H1 (cell line): Measurements from ENCODE around the gene LRBA. TPM values are rescaled to one million over a fixed set of nuclear protein-coding genes. Genes with fewer than 3 reads are reported as not detected.

Experiments
- CTCF ChIA-PET: fragments of 300-600 bp; sonication (Branson Sonifier 250); formaldehyde crosslinking; loops from one replicate; lab custom pipeline; 2021; ENCODE audit not compliant: partially characterized antibody; lab: Charles Lee
- POLR2A ChIA-PET: fragments of 300-600 bp; sonication (Branson Sonifier 250); formaldehyde crosslinking; loops from one replicate; lab custom pipeline; 2021; ENCODE audit warnings: inconsistent platforms; ENCODE audit not compliant: partially characterized antibody; lab: Charles Lee
- DNase-seq, 2 experiments: peaks; one replicate each; pipeline versions ENCODE4 v3.0.0 to v3.0.0-alpha.2; 2010 to 2022; ENCODE audit warnings: low spot score in 2 of 2, low read depth in 1 of 2, mixed read lengths in 1 of 2
- FAIRE-seq: peaks from 2 replicates; lab custom pipeline; 2011; peaks lifted over from hg19 to GRCh38; lab: Jason Lieb, UNC
- H2AFZ ChIP-seq: 2 replicates; pipeline ENCODE4 v1.8.1; 2012; ENCODE audit warnings: low read length, inconsistent platforms
- H2AK5ac ChIP-seq: 2 replicates; pipeline ENCODE4 v1.6.1; 2013; ENCODE audit warnings: low read depth, low read length
- H2BK120ac ChIP-seq: replicated peaks from 2 replicates; pipeline ENCODE3; 2013; ENCODE audit warnings: low read depth, low read length, inconsistent platforms
- H2BK12ac ChIP-seq: 2 replicates; pipeline ENCODE4 v1.6.1; 2013; ENCODE audit warnings: low read depth, low read length
- H2BK15ac ChIP-seq: 2 replicates; pipeline ENCODE4 v1.6.1; 2013; ENCODE audit warnings: low read length
- H2BK20ac ChIP-seq: 2 replicates; pipeline ENCODE4 v1.6.1; 2013; ENCODE audit warnings: low read length
- H2BK5ac ChIP-seq: 2 replicates; pipeline ENCODE4 v1.6.1; 2013; ENCODE audit warnings: low read depth, low read length
- H3K14ac ChIP-seq: 2 replicates; pipeline ENCODE4 v1.6.1; 2013; ENCODE audit warnings: inconsistent platforms; ENCODE audit not compliant: insufficient read length
- H3K18ac ChIP-seq: 2 replicates; pipeline ENCODE4 v1.6.1; 2013; ENCODE audit warnings: low read length; ENCODE audit errors: extremely low read depth
- H3K23ac ChIP-seq: 2 replicates; pipeline ENCODE4 v1.6.1; 2013; ENCODE audit warnings: inconsistent platforms; ENCODE audit not compliant: insufficient read length
- H3K23me2 ChIP-seq: 2 replicates; pipeline ENCODE4 v1.6.1; 2013; ENCODE audit warnings: low read depth, low read length
- H3K27ac ChIP-seq: 2 replicates; pipeline ENCODE4 v1.6.1; 2011; ENCODE audit warnings: low read depth, low read length, inconsistent platforms
- H3K27me3 ChIP-seq, 4 experiments: replicated peaks in 1 of 4; 1 replicate in 1 of 4; 2 replicates in 3 of 4; pipeline versions ENCODE4 v1.6.1 to v1.8.1; 2011 to 2013; ENCODE audit warnings: low read length in 3 of 4, mild to moderate bottlenecking in 3 of 4, inconsistent platforms in 2 of 4, mixed read lengths in 2 of 4, moderate library complexity in 1 of 4; ENCODE audit not compliant: control insufficient read depth in 3 of 4, insufficient read depth in 3 of 4; ENCODE audit errors: extremely low read depth in 1 of 4
- H3K36me3 ChIP-seq, 4 experiments: 2 replicates each; pipeline versions ENCODE4 v1.6.1 to v1.8.1; 2011 to 2013; ENCODE audit warnings: mild to moderate bottlenecking in 4 of 4, low read length in 3 of 4, moderate library complexity in 2 of 4, control low read depth in 1 of 4, inconsistent platforms in 1 of 4; ENCODE audit not compliant: insufficient read depth in 4 of 4, control insufficient read depth in 2 of 4
- H3K4ac ChIP-seq: replicated peaks from 2 replicates; pipeline ENCODE3; 2013; ENCODE audit warnings: low read length, low read depth, mixed read lengths, inconsistent platforms; ENCODE audit not compliant: insufficient read length
- H3K4me1 ChIP-seq, 4 experiments: replicated peaks in 1 of 4; 1 replicate in 1 of 4; 2 replicates in 3 of 4; pipeline versions ENCODE4 v1.6.1 to v1.8.1; 2011 to 2013; ENCODE audit warnings: low read length in 3 of 4, inconsistent platforms in 2 of 4, mixed read lengths in 1 of 4; ENCODE audit not compliant: insufficient read depth in 4 of 4, control insufficient read depth in 3 of 4
- H3K4me2 ChIP-seq, 2 experiments: 2 replicates each; pipeline versions ENCODE4 v1.6.1 to v1.8.1; 2011 to 2013; ENCODE audit warnings: low read depth in 2 of 2, low read length in 2 of 2, control low read depth in 1 of 2, inconsistent platforms in 1 of 2, mild to moderate bottlenecking in 1 of 2; ENCODE audit not compliant: insufficient read depth in 1 of 2
- H3K4me3 ChIP-seq, 4 experiments: fragments of 200-600, 300-600 bp in 1 of 4; sonication (generic), shearing (Covaris generic), sonication (Bioruptor Twin) in 1 of 4; 2 replicates each; pipeline versions ENCODE4 v1.5.1 to v1.8.1; 2011 to 2016; ENCODE audit warnings: low read length in 4 of 4, low read depth in 3 of 4, control low read depth in 2 of 4, inconsistent platforms in 2 of 4, mild to moderate bottlenecking in 2 of 4, mixed read lengths in 1 of 4, moderate library complexity in 1 of 4; ENCODE audit not compliant: insufficient read depth in 2 of 4; ENCODE audit errors: extremely low read depth in 1 of 4
- H3K56ac ChIP-seq: replicated peaks from 2 replicates; pipeline ENCODE3; 2013; ENCODE audit warnings: low read depth, mild to moderate bottlenecking, mixed read lengths, low read length, inconsistent platforms; ENCODE audit not compliant: insufficient read length
- H3K79me1 ChIP-seq: 2 replicates; pipeline ENCODE4 v1.6.1; 2013; ENCODE audit warnings: low read depth, low read length, control low read depth
- H3K79me2 ChIP-seq, 2 experiments: 2 replicates each; pipeline versions ENCODE4 v1.6.1 to v1.8.1; 2012 to 2013; ENCODE audit warnings: low read length in 2 of 2, mild to moderate bottlenecking in 2 of 2, inconsistent platforms in 1 of 2; ENCODE audit not compliant: insufficient read depth in 2 of 2, control insufficient read depth in 1 of 2
- H3K9ac ChIP-seq, 4 experiments: replicated peaks in 1 of 4; 1 replicate in 1 of 4; 2 replicates in 3 of 4; pipeline versions ENCODE4 v1.6.1 to v1.8.1; 2011 to 2013; ENCODE audit warnings: low read depth in 3 of 4, low read length in 3 of 4, control low read depth in 2 of 4, mild to moderate bottlenecking in 2 of 4, moderate library complexity in 2 of 4, inconsistent platforms in 1 of 4; ENCODE audit errors: extremely low read depth in 1 of 4
- H3K9me3 ChIP-seq, 2 experiments: 2 replicates each; pipeline versions ENCODE4 v1.6.1 to v1.8.1; 2012 to 2013; ENCODE audit warnings: mild to moderate bottlenecking in 2 of 2, moderate library complexity in 2 of 2, control low read depth in 1 of 2, inconsistent platforms in 1 of 2, low read depth in 1 of 2, low read length in 1 of 2, mixed read lengths in 1 of 2; ENCODE audit not compliant: insufficient read depth in 2 of 2
- H4K20me1 ChIP-seq, 2 experiments: replicated peaks in 1 of 2; 2 replicates each; pipeline versions ENCODE3 to v1.8.1; 2011 to 2013; ENCODE audit warnings: inconsistent platforms in 2 of 2, low read length in 2 of 2, mild to moderate bottlenecking in 1 of 2; ENCODE audit not compliant: insufficient read depth in 2 of 2, control insufficient read depth in 1 of 2
- H4K5ac ChIP-seq: 2 replicates; pipeline ENCODE4 v1.6.1; 2013; ENCODE audit warnings: low read length, low read depth, mixed read lengths, inconsistent platforms; ENCODE audit not compliant: insufficient read length
- H4K8ac ChIP-seq: 2 replicates; pipeline ENCODE4 v1.8.0; 2013; ENCODE audit warnings: mild to moderate bottlenecking, moderate library complexity, low read length, inconsistent platforms; ENCODE audit not compliant: insufficient read depth; ENCODE audit errors: extremely low read depth
- H4K91ac ChIP-seq: replicated peaks from 2 replicates; pipeline ENCODE3; 2013; ENCODE audit warnings: low read length, mixed read lengths, inconsistent platforms; ENCODE audit not compliant: insufficient read length
- EP300 ChIP-seq, 2 experiments: IDR thresholded peaks; 1 replicate in 1 of 2; 2 replicates in 1 of 2; pipeline ENCODE4 v1.6.1; 2011 to 2012; ENCODE audit warnings: low read depth in 2 of 2, low read length in 2 of 2, mild to moderate bottlenecking in 2 of 2, borderline replicate concordance in 1 of 2, inconsistent platforms in 1 of 2, moderate library complexity in 1 of 2
- EZH2 ChIP-seq: fragments of 200-600 bp; sonication (generic); IDR thresholded peaks from 2 replicates; pipeline ENCODE4 v1.7.1; 2012; ENCODE audit warnings: low read depth, mild to moderate bottlenecking, moderate library complexity, low read length, inconsistent platforms; ENCODE audit not compliant: severe bottlenecking
- JUN ChIP-seq: IDR thresholded peaks from 2 replicates; pipeline ENCODE4 v1.6.1; 2011; ENCODE audit warnings: low read depth, mild to moderate bottlenecking, improper control_type of control experiment, low read length
- KDM1A ChIP-seq: fragments of 200-600, 300-600 bp; sonication (generic); IDR thresholded peaks from 2 replicates; pipeline ENCODE4 v1.7.1; 2016; ENCODE audit warnings: mild to moderate bottlenecking, low read length, borderline replicate concordance
- NANOG ChIP-seq: IDR thresholded peaks from 2 replicates; pipeline ENCODE4 v1.6.1; 2011; ENCODE audit warnings: low read length, low read depth, mild to moderate bottlenecking, inconsistent platforms; ENCODE audit not compliant: insufficient read depth, poor library complexity, severe bottlenecking
- NRF1 ChIP-seq: IDR thresholded peaks from 2 replicates; pipeline ENCODE4 v1.6.1; 2011; ENCODE audit warnings: mild to moderate bottlenecking, low read depth, low read length, improper control_type of control experiment
- PHF8 ChIP-seq: fragments of 200-600 bp; sonication (generic); conservative IDR thresholded peaks from 2 replicates; pipeline ENCODE4 v1.7.1; 2012; ENCODE audit warnings: low read depth, mild to moderate bottlenecking, inconsistent platforms, low read length, moderate library complexity
- RFX5 ChIP-seq: IDR thresholded peaks from 2 replicates; pipeline ENCODE4 v1.6.1; 2011; ENCODE audit warnings: low read depth, low read length, improper control_type of control experiment, borderline replicate concordance
- SP4 ChIP-seq: IDR thresholded peaks from 2 replicates; pipeline ENCODE4 v1.6.1; 2012; ENCODE audit warnings: low read length, inconsistent platforms
- TAF7 ChIP-seq: optimal IDR thresholded peaks from 2 replicates; pipeline ENCODE3; 2011; ENCODE audit warnings: low read depth, mild to moderate bottlenecking, inconsistent platforms, low read length, moderate library complexity, borderline replicate concordance
- TCF12 ChIP-seq: IDR thresholded peaks from 2 replicates; pipeline ENCODE4 v1.6.1; 2011; ENCODE audit warnings: low read depth, mild to moderate bottlenecking, low read length
- WGBS, 2 experiments: shearing (Covaris generic) in 1 of 2; methylation state at CpG; one replicate each; pipeline versions ENCODE4 v1.1.6 to v1.1.7; 2013 to 2015; ENCODE audit warnings: low lambda C conversion rate in 2 of 2, mixed read lengths in 2 of 2, inconsistent platforms in 1 of 2, low coverage in 1 of 2, missing lambda C conversion rate in 1 of 2; ENCODE audit not compliant: insufficient replicate concordance in 2 of 2, insufficient coverage in 1 of 2, insufficient read length in 1 of 2; ENCODE audit errors: extremely low coverage in 1 of 2, missing lambda C conversion rate in 1 of 2; 5-methylcytosine and 5-hydroxymethylcytosine counted together
- polyA plus RNA-seq, 7 experiments: library from polyadenylated mRNA; depleted of rRNA in 3 of 7; stranded (reverse) in 5 of 7; unstranded in 2 of 7; fragments of >200 nt in 5 of 7; fragments of 200-250 nt in 2 of 7; gene quantifications; 1 replicate in 5 of 7; 2 replicates in 1 of 7; 4 replicates in 1 of 7; pipeline versions ENCODE4 v1.2.1 to v1.2.3, GENCODE V29; 2011 to 2013; ENCODE audit warnings: missing spikeins in 2 of 7, mixed read lengths in 2 of 7
- total RNA-seq: library from RNA; stranded (reverse); fragmentation: NEBNext Ultra II Directional; extraction: Animal tissue kit (Norgen Biotek cat#: 25700); gene quantifications from 2 replicates; pipeline ENCODE4 v1.2.1, GENCODE V29; 2021
- TF ChIP-seq, protein P1 (sequence below): IDR thresholded peaks from 2 replicates; pipeline ENCODE4 v1.6.1; 2012; ENCODE audit warnings: inconsistent platforms
- TF ChIP-seq, protein P2 (sequence below): IDR thresholded peaks from 2 replicates; pipeline ENCODE4 v1.6.1; 2011; ENCODE audit warnings: low read depth, mild to moderate bottlenecking, low read length; ENCODE audit not compliant: insufficient read depth

LRBA gene
- total and polyA plus RNA-seq, 2 of the 8 experiments (the other 6 are each of a cell fraction or from before 2014, with no cell fraction given), result 54.6 to 83.2 TPM

DNA sequence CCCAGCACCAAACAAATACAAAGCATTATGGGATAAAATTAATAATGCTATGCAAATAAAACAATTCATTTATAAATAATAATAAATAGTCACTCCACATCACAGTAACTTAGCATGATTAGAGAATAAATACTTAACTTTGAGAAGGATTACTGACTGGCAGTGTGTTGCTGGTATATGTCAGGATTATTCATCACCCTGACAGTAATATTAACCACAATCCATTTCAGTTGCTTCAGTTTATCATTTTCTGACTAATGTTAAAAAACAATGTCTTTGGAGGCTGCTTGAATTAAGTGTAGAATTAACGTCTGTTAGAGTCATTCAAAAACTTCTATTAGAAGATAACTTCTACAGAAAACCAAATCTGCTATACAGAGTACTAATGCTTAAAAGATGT is 557.3 kb downstream of the LRBA start:
- DNase-seq (no peak), FAIRE-seq (no peak)
- ChIA-PET POLR2A (no interaction called here), CTCF (interaction anchor here (0.6 kb wide), 1 partner anchor 41 kb away, joined by 3 read pairs; no protein-coding TSS in a partner anchor)
- H3K4ac ChIP-seq, result no peak overlapping the region
- H2BK120ac ChIP-seq, result no peak overlapping the region
- WGBS, 2 experiments, result 83% methylated on average over 1 of the region's 1 CpG; no CpG with 5 or more reads in 1 of the 2 experiments
- H3K27me3 ChIP-seq, result no peaks in the 10 kb centered on the region
- H3K79me1 ChIP-seq, result no peaks in the 10 kb centered on the region
- H3K4me3 ChIP-seq, result no peak overlapping the region
- no peak overlapping the region for H2BK12ac ChIP-seq
- H2BK15ac ChIP-seq, result no peak overlapping the region
- H3K23me2 ChIP-seq, result no peaks in the 10 kb centered on the region
- H3K79me2 ChIP-seq, result no peaks in the 10 kb centered on the region
- H3K18ac ChIP-seq, result no peak overlapping the region
- no peak overlapping the region for H3K9ac ChIP-seq
- H3K9me3 ChIP-seq, result no peaks in the 10 kb centered on the region
- H3K27ac ChIP-seq, result no peak overlapping the region
- no peak overlapping the region for H3K4me2 ChIP-seq
- no peak overlapping the region for H4K8ac ChIP-seq
- no peak overlapping the region for H3K56ac ChIP-seq
- no peak overlapping the region for H2AFZ ChIP-seq
- no peak overlapping the region for H2AK5ac ChIP-seq
- no peak overlapping the region for H2BK20ac ChIP-seq
- no peaks in the 10 kb centered on the region for H3K36me3 ChIP-seq
- H4K91ac ChIP-seq, result no peak overlapping the region
- H4K5ac ChIP-seq, result no peak overlapping the region
- H3K23ac ChIP-seq, result no peak overlapping the region
- H4K20me1 ChIP-seq, result no peaks in the 10 kb centered on the region
- no peak overlapping the region for H3K14ac ChIP-seq
- H3K4me1 ChIP-seq, result no peaks in the 10 kb centered on the region
- no peak overlapping the region for H2BK5ac ChIP-seq
- TF ChIP-seq KDM1A (no peak), EZH2 (no peak), RFX5 (no peak), NANOG (no peak), JUN (no peak), TCF12 (no peak), PHF8 (no peak), TAF7 (no peak), NRF1 (no peak), SP4 (no peak), EP300 (IDR thresholded peaks at IDR 0.05; ENCODE audit: borderline replicate concordance in 1 of 2, low read depth in 2 of 2, low read length in 2 of 2) (no peak)
- TF ChIP-seq, protein P1, sequence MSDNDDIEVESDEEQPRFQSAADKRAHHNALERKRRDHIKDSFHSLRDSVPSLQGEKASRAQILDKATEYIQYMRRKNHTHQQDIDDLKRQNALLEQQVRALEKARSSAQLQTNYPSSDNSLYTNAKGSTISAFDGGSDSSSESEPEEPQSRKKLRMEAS, result no peak
- TF ChIP-seq, protein P2, sequence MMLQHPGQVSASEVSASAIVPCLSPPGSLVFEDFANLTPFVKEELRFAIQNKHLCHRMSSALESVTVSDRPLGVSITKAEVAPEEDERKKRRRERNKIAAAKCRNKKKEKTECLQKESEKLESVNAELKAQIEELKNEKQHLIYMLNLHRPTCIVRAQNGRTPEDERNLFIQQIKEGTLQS, result no peak
